ENCODE measurements around the gene SIX3. TPM values are rescaled to one million over a fixed set of nuclear protein-coding genes. Genes with fewer than 3 reads are reported as not detected.

Gene SIX3
- polyA plus RNA-seq, 3 donors, result not detected

GRCh38 chr2:44940049-44940494, 1.4 kb upstream of the SIX3 start:
- DNase-seq (ENCODE audit: extremely low read depth in 1 of 11, low read depth in 9 of 11, low spot score in 4 of 11), result no peak

- no peak for DNase-seq (ENCODE audit: extremely low read depth in 1 of 11, low read depth in 9 of 11, low spot score in 4 of 11)
These were observed 604 bp upstream of the SIX3 start for GRCh38 chr2:44940732-44941464.

- no peak for DNase-seq (ENCODE audit: extremely low read depth in 1 of 11, low read depth in 9 of 11, low spot score in 4 of 11)
These were observed 965 bp downstream of the SIX3 start for GRCh38 chr2:44942304-44943030.

GRCh38 chr2:44943031-44943692, 1.7 kb downstream of the SIX3 start:
- no peak for DNase-seq (ENCODE audit: extremely low read depth in 1 of 11, low read depth in 9 of 11, low spot score in 4 of 11)

- no peak for DNase-seq (ENCODE audit: extremely low read depth in 1 of 11, low read depth in 9 of 11, low spot score in 4 of 11)
These were observed 2.2 kb downstream of the SIX3 start for GRCh38 chr2:44943693-44944101.

- no peak for DNase-seq (ENCODE audit: extremely low read depth in 1 of 11, low read depth in 9 of 11, low spot score in 4 of 11)
These were observed 2.8 kb downstream of the SIX3 start for GRCh38 chr2:44944102-44944951.

GRCh38 chr2:44944952-44945612, 3.6 kb downstream of the SIX3 start:
- DNase-seq (ENCODE audit: extremely low read depth in 1 of 11, low read depth in 9 of 11, low spot score in 4 of 11), result no peak

- DNase-seq (ENCODE audit: extremely low read depth in 1 of 11, low read depth in 9 of 11, low spot score in 4 of 11), result no peak
These were observed 4.3 kb downstream of the SIX3 start for GRCh38 chr2:44945676-44946371.

- DNase-seq (ENCODE audit: extremely low read depth in 1 of 11, low read depth in 9 of 11, low spot score in 4 of 11), result no peak
These were observed 5.0 kb downstream of the SIX3 start for GRCh38 chr2:44946372-44947027.

GRCh38 chr2:44947028-44947375, 5.5 kb downstream of the SIX3 start:
- no peak for DNase-seq (ENCODE audit: extremely low read depth in 1 of 11, low read depth in 9 of 11, low spot score in 4 of 11)

- no peak for DNase-seq (ENCODE audit: extremely low read depth in 1 of 11, low read depth in 9 of 11, low spot score in 4 of 11)
These were observed 7.2 kb downstream of the SIX3 start for GRCh38 chr2:44948565-44949328.

GRCh38 chr2:44949329-44950151, 8.0 kb downstream of the SIX3 start:
- DNase-seq (ENCODE audit: extremely low read depth in 1 of 11, low read depth in 9 of 11, low spot score in 4 of 11), result no peak

- no peak for DNase-seq (ENCODE audit: extremely low read depth in 1 of 11, low read depth in 9 of 11, low spot score in 4 of 11)
These were observed 9.1 kb downstream of the SIX3 start for GRCh38 chr2:44950646-44951045.

GRCh38 chr2:44951124-44951523, 9.6 kb downstream of the SIX3 start:
- no peak for DNase-seq (ENCODE audit: extremely low read depth in 1 of 11, low read depth in 9 of 11, low spot score in 4 of 11)

GRCh38 chr2:44951714-44952113, 10.2 kb downstream of the SIX3 start:
- no peak for DNase-seq (ENCODE audit: extremely low read depth in 1 of 11, low read depth in 9 of 11, low spot score in 4 of 11)

GRCh38 chr2:44952143-44952805, 10.8 kb downstream of the SIX3 start:
- peak in 5 of 11 donors; percentile 43 to 61 (median 60) for DNase-seq (ENCODE audit: extremely low read depth in 1 of 11, low read depth in 9 of 11, low spot score in 4 of 11)
